K562 (cell line): Measurements from ENCODE around the gene AKAP12.

Experiments used
- CTCF ChIP-seq, 3 experiments: IDR thresholded peaks in 2 of 3; conservative IDR thresholded peaks in 1 of 3; 2 replicates each; pipeline ENCODE4 v1.5.1; 2011 to 2012; ENCODE audit warnings: low read length in 3 of 3, mild to moderate bottlenecking in 3 of 3, control low read depth in 2 of 3, improper control_type of control experiment in 1 of 3, inconsistent platforms in 1 of 3, low read depth in 1 of 3, mixed read lengths in 1 of 3, moderate library complexity in 1 of 3; ENCODE audit not compliant: insufficient read depth in 2 of 3
- FOXA3 ChIP-seq, 2 experiments: fragments of 450-650 bp in 1 of 2; sonication (generic) in 1 of 2; formaldehyde crosslinking; IDR thresholded peaks in 1 of 2; conservative IDR thresholded peaks in 1 of 2; 2 replicates each; pipeline versions ENCODE4 v1.4.0 to v1.8.0; 2020 to 2022; ENCODE audit warnings: mild to moderate bottlenecking in 2 of 2, missing genetic modification reagents in 1 of 2
- KDM5B ChIP-seq: fragments of 200-600 bp; sonication (generic); IDR thresholded peaks from 2 replicates; pipeline ENCODE4 v1.6.1; 2012; ENCODE audit warnings: low read depth, mild to moderate bottlenecking, moderate library complexity, low read length, control low read depth, inconsistent platforms; ENCODE audit not compliant: insufficient replicate concordance
- MAFK ChIP-seq: IDR thresholded peaks from 2 replicates; pipeline ENCODE4 v1.6.1; 2011; ENCODE audit warnings: low read length, improper control_type of control experiment
- MAZ ChIP-seq, 2 experiments: fragments of 450-650 bp in 1 of 2; sonication (generic) in 1 of 2; formaldehyde crosslinking; IDR thresholded peaks in 1 of 2; conservative IDR thresholded peaks in 1 of 2; 2 replicates each; pipeline versions ENCODE4 v1.4.0 to v1.5.0; 2020; ENCODE audit warnings: mild to moderate bottlenecking in 1 of 2, missing genetic modification reagents in 1 of 2
- POLR2AphosphoS5 ChIP-seq: IDR thresholded peaks from 2 replicates; pipeline ENCODE4 v1.6.1; 2011; ENCODE audit warnings: mild to moderate bottlenecking, low read depth, low read length, moderate library complexity; ENCODE audit not compliant: control insufficient read depth, insufficient read depth
- TFE3 ChIP-seq: fragments of 450-650 bp; formaldehyde crosslinking; IDR thresholded peaks from 2 replicates; pipeline ENCODE4 v1.4.0; 2020; ENCODE audit warnings: mild to moderate bottlenecking, mixed read lengths

GRCh38 chr6:151230277-151230577 lies 9.5 kb upstream of the AKAP12 start:
- no peak for TF ChIP-seq KDM5B
- TF ChIP-seq POLR2AphosphoS5 = no peak
- no peak for TF ChIP-seq CTCF (IDR thresholded peaks at IDR 0.05 in 2 of 3, conservative IDR thresholded peaks at IDR 0.05 in 1 of 3; ENCODE audit: insufficient read depth in 2 of 3, low read depth in 1 of 3, low read length in 3 of 3)
- no peak for TF ChIP-seq MAFK
- no peak for TF ChIP-seq TFE3 (CRISPR knock-in tag)
- no peak for TF ChIP-seq MAZ (CRISPR knock-in tag; conservative IDR thresholded peaks at IDR 0.05 in 1 of 2, IDR thresholded peaks at IDR 0.05 in 1 of 2)
- no peak for TF ChIP-seq FOXA3 (CRISPR knock-in tag; conservative IDR thresholded peaks at IDR 0.05 in 1 of 2, IDR thresholded peaks at IDR 0.05 in 1 of 2)
